BLaER1 treated with 17β-estradiol and CSF1 and Interleukin-3, amounts not matched to agents 10 nM and 100 nM (cell line): ENCODE results near the gene C2orf76.
A peak's percentile ranks its signal among the peaks of the same experiment; 100 is the strongest.
"Not testable (repeated sequence)": the region's sequence is repeated elsewhere in the genome, so short reads cannot be mapped to it uniquely, and the experiment has no call there.

Experiments used
- H3K27ac ChIP-seq, 11 experiments: shearing (Covaris generic); formaldehyde crosslinking; 2 replicates each; pipeline ENCODE4 v1.8.1; 2022
- H3K27me3 ChIP-seq, 11 experiments: shearing (Covaris generic); formaldehyde crosslinking; 2 replicates each; pipeline ENCODE4 v1.8.1; 2022
- H3K36me3 ChIP-seq, 11 experiments: shearing (Covaris generic); formaldehyde crosslinking; 2 replicates each; pipeline ENCODE4 v1.8.1; 2022
- H3K4me1 ChIP-seq, 10 experiments: shearing (Covaris generic); formaldehyde crosslinking; 2 replicates each; pipeline ENCODE4 v1.8.1; 2022
- H3K4me2 ChIP-seq, 11 experiments: shearing (Covaris generic); formaldehyde crosslinking; 2 replicates each; pipeline ENCODE4 v1.8.1; 2022
- H3K4me3 ChIP-seq, 10 experiments: shearing (Covaris generic); formaldehyde crosslinking; 2 replicates each; pipeline ENCODE4 v1.8.1; 2022
- H3K9ac ChIP-seq, 11 experiments: shearing (Covaris generic); formaldehyde crosslinking; 2 replicates each; pipeline ENCODE4 v1.8.1; 2022
- H3K9me3 ChIP-seq, 11 experiments: shearing (Covaris generic); formaldehyde crosslinking; replicated peaks in 1 of 11; 2 replicates each; pipeline ENCODE4 v1.8.1; 2022
- H4K20me1 ChIP-seq, 11 experiments: shearing (Covaris generic); formaldehyde crosslinking; 2 replicates each; pipeline ENCODE4 v1.8.1; 2022
- Cebpa-rat ChIP-seq, 11 experiments: shearing (Covaris generic); IDR thresholded peaks; 2 replicates each; pipeline ENCODE4 v1.8.1; 2022

The C2orf76 gene

GRCh38 chr2:119366649-119367471 lies at the start of gene C2orf76, which contains the start of gene DBI:
TSS of gene C2orf76 (minus strand) at chr2:119366834. CDS start at chr2:119339959, 26,875 bp downstream.
TSS of gene DBI (plus strand) at chr2:119366977. CDS start at chr2:119367052, 75 bp downstream.
- H3K4me3 ChIP-seq, result peak within 1 kb of the TSS; percentile 78 to 97 (median 88)
- peaks cover 42 to 49% (median 47%) of the 10 kb centered on the region in 11 experiments; a peak in 21 of 22 replicates for H4K20me1 ChIP-seq
- peaks cover 65 to 77% (median 71%) of the 10 kb centered on the region in 10 experiments for H3K4me1 ChIP-seq
- H3K27me3 ChIP-seq, result no peaks in the 10 kb centered on the region
- H3K36me3 ChIP-seq, result peaks cover 39 to 43% (median 40%) of the 10 kb centered on the region in 11 experiments
- peak; percentile 91 to 99 (median 96) for TF ChIP-seq Cebpa-rat (IDR thresholded peaks at IDR 0.05)
- H3K9ac ChIP-seq, result peak within 1 kb of the TSS; percentile 89 to 97 (median 92)
- peak within 1 kb of the TSS; percentile 89 to 99 (median 97) for H3K4me2 ChIP-seq
- H3K27ac ChIP-seq, result peak within 1 kb of the TSS; percentile 89 to 99 (median 98)
- peaks cover 0 to 2% (median 0%) of the 10 kb centered on the region in 11 experiments; a peak in 1 of 22 replicates for H3K9me3 ChIP-seq

GRCh38 chr2:119415630-119416029 lies 49.0 kb upstream of the C2orf76 start:
- Histone ChIP-seq H3K4me2 (peak overlapping the region; percentile 3 to 64 (median 53); a peak in 17 of 22 replicates), H3K4me3 (no peak overlapping the region)
- TF ChIP-seq Cebpa-rat (IDR thresholded peaks at IDR 0.05), result no peak

GRCh38 chr2:119414894-119415293 lies 48.3 kb upstream of the C2orf76 start:
- Histone ChIP-seq H3K9ac (no peak overlapping the region), H3K27me3 (no peaks in the 10 kb centered on the region), H3K4me2 (peak overlapping the region in 9 of 11 experiments; percentile 21 to 64 (median 57); a peak in 15 of 22 replicates), H3K9me3 (peaks cover 6 to 29% (median 18%) of the 10 kb centered on the region in 11 experiments; a peak in 21 of 22 replicates), H3K4me1 (peaks cover 13 to 29% (median 24%) of the 10 kb centered on the region in 10 experiments), H4K20me1 (no peaks in the 10 kb centered on the region), H3K4me3 (no peak overlapping the region), H3K27ac (no peak overlapping the region), H3K36me3 (no peaks in the 10 kb centered on the region)
- no peak for TF ChIP-seq Cebpa-rat (IDR thresholded peaks at IDR 0.05)

More at GRCh38 chr2:119415630-119416029, 49.0 kb upstream of the C2orf76 start:
- Histone ChIP-seq H4K20me1 (no peaks in the 10 kb centered on the region), H3K9me3 (peaks cover 4 to 33% (median 20%) of the 10 kb centered on the region in 11 experiments; a peak in 21 of 22 replicates), H3K27me3 (no peaks in the 10 kb centered on the region), H3K9ac (no peak overlapping the region), H3K27ac (no peak overlapping the region), H3K4me1 (peaks cover 13 to 37% (median 24%) of the 10 kb centered on the region in 10 experiments), H3K36me3 (no peaks in the 10 kb centered on the region)

- no peaks in the 10 kb centered on the region for H4K20me1 ChIP-seq
- no peaks in the 10 kb centered on the region for H3K27me3 ChIP-seq
- TF ChIP-seq Cebpa-rat (IDR thresholded peaks at IDR 0.05), result no peak
- peaks cover 17 to 39% (median 23%) of the 10 kb centered on the region in 10 experiments for H3K4me1 ChIP-seq
- no peaks in the 10 kb centered on the region for H3K36me3 ChIP-seq
- no peak overlapping the region for H3K4me3 ChIP-seq
- H3K9ac ChIP-seq, result no peak overlapping the region
- peaks cover 6 to 24% (median 17%) of the 10 kb centered on the region in 11 experiments; a peak in 21 of 22 replicates for H3K9me3 ChIP-seq
- no peak overlapping the region for H3K4me2 ChIP-seq
- H3K27ac ChIP-seq, result no peak overlapping the region
Observed at GRCh38 chr2:119409506-119409905, 42.9 kb upstream of the C2orf76 start.

- peaks cover 0 to 15% (median 7%) of the 10 kb centered on the region in 11 experiments; a peak in 10 of 22 replicates for H3K9me3 ChIP-seq
- H4K20me1 ChIP-seq, result no peaks in the 10 kb centered on the region
- peaks cover 26 to 48% (median 32%) of the 10 kb centered on the region in 10 experiments for H3K4me1 ChIP-seq
- H3K27ac ChIP-seq, result peak overlapping the region; percentile 17 to 66 (median 49); a peak in 18 of 22 replicates
- no peaks in the 10 kb centered on the region for H3K27me3 ChIP-seq
- peak in 1 of 11 experiments; percentile 53; a peak in 1 of 22 replicates for TF ChIP-seq Cebpa-rat (IDR thresholded peaks at IDR 0.05)
- peak overlapping the region; percentile 55 to 76 (median 72) for H3K4me2 ChIP-seq
- H3K4me3 ChIP-seq, result peak overlapping the region in 1 of 10 experiments; percentile 1; a peak in 3 of 20 replicates
- H3K9ac ChIP-seq, result peak overlapping the region; percentile 12 to 55 (median 32); a peak in 14 of 22 replicates
- no peaks in the 10 kb centered on the region for H3K36me3 ChIP-seq
Observed at GRCh38 chr2:119408221-119408619, 41.6 kb upstream of the C2orf76 start.

GRCh38 chr2:119407430-119408220 lies 41.0 kb upstream of the C2orf76 start:
- H3K9me3 ChIP-seq, result peaks cover 0 to 15% (median 7%) of the 10 kb centered on the region in 11 experiments; a peak in 10 of 22 replicates
- no peaks in the 10 kb centered on the region for H3K36me3 ChIP-seq
- H3K4me1 ChIP-seq, result peaks cover 32 to 54% (median 38%) of the 10 kb centered on the region in 10 experiments
- H3K27ac ChIP-seq, result peak overlapping the region in 10 of 11 experiments; percentile 4 to 66 (median 50); a peak in 16 of 22 replicates
- peak overlapping the region; percentile 55 to 76 (median 72) for H3K4me2 ChIP-seq
- no peaks in the 10 kb centered on the region for H3K27me3 ChIP-seq
- no peak for TF ChIP-seq Cebpa-rat (IDR thresholded peaks at IDR 0.05)
- H3K4me3 ChIP-seq, result peak overlapping the region in 1 of 10 experiments; percentile 1; a peak in 2 of 20 replicates
- H4K20me1 ChIP-seq, result no peaks in the 10 kb centered on the region
- H3K9ac ChIP-seq, result peak overlapping the region in 10 of 11 experiments; percentile 12 to 55 (median 40); a peak in 14 of 22 replicates

- Histone ChIP-seq H3K4me1 (peaks cover 40 to 58% (median 42%) of the 10 kb centered on the region in 10 experiments), H3K9me3 (peaks cover 0 to 5% (median 0%) of the 10 kb centered on the region in 11 experiments; a peak in 3 of 22 replicates), H3K4me2 (0 out of 22 replicates have a peak overlapping the region, but pooled peaks of 1 of the 11 experiments have one; percentile 45), H3K9ac (no peak overlapping the region), H4K20me1 (no peaks in the 10 kb centered on the region), H3K27me3 (no peaks in the 10 kb centered on the region), H3K4me3 (no peak overlapping the region), H3K27ac (no peak overlapping the region), H3K36me3 (no peaks in the 10 kb centered on the region)
- TF ChIP-seq Cebpa-rat (IDR thresholded peaks at IDR 0.05), result no peak
Observed at GRCh38 chr2:119405151-119405550, 38.5 kb upstream of the C2orf76 start.

GRCh38 chr2:119403618-119404017 lies 37.0 kb upstream of the C2orf76 start:
- H3K9me3 ChIP-seq, H3K27me3 ChIP-seq, H4K20me1 ChIP-seq, H3K9ac ChIP-seq, H3K4me3 ChIP-seq, H3K36me3 ChIP-seq: not testable (repeated sequence)
- peaks cover 44 to 60% (median 52%) of the 10 kb centered on the region in 10 experiments for H3K4me1 ChIP-seq
- peak overlapping the region in 2 of 11 experiments; percentile 13 to 42; a peak in 1 of 22 replicates for H3K27ac ChIP-seq
- peak overlapping the region; percentile 44 to 71 (median 52); a peak in 20 of 22 replicates for H3K4me2 ChIP-seq
